ENCODE data around the gene PDCL2.

Gene PDCL2

GRCh38 chr4:55538531-55538930 is 53.5 kb downstream of the PDCL2 start:
- no peak for DNase-seq (ENCODE audit: low spot score)

DNA sequence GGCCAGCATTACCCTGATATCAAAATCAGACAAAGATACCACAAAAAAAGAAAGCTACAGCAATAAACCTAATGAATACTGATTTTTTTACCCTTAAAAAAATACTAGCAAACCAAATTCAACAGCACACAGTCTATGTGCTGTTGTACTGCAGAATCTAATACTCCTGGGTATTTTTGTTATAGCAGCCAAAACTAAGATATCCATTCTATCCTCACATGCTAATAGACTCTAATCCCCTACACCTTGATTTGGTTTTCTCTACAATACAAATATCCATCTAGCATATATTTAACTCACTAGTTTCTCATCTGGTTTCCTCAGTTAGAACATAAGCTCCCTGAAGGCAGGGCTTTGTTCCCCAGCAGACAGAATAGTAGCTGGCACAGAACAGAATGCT is 57.7 kb downstream of the PDCL2 start:
- DNase-seq (ENCODE audit: low spot score), result no peak

GRCh38 chr4:55530691-55531090 is 61.4 kb downstream of the PDCL2 start:
- DNase-seq (ENCODE audit: low spot score), result no peak

DNA sequence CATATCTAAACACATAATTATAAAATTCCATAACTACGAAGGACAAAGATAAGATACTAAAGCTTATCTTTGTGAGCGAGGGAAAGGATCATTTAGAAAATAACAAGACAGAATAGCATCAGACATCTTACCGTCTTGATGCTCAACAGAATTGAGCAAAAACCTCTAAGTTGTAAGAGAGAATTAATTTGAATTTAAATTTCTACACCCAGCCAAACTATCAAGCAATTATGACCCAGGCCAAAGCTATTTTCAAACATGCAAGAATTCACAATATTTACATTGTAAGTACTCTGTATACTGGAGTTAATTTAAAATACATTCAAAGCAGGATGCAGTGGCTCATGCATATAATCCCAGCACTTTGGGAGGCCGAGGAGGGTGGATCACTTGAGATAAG is 61.9 kb downstream of the PDCL2 start:
- no peak for DNase-seq (ENCODE audit: low spot score)

GRCh38 chr4:55528491-55528890 is 63.6 kb downstream of the PDCL2 start:
- DNase-seq (ENCODE audit: low spot score), result no peak

- DNase-seq (ENCODE audit: low spot score), result no peak
These were observed 67.0 kb downstream of the PDCL2 start for GRCh38 chr4:55524844-55525571.

DNA sequence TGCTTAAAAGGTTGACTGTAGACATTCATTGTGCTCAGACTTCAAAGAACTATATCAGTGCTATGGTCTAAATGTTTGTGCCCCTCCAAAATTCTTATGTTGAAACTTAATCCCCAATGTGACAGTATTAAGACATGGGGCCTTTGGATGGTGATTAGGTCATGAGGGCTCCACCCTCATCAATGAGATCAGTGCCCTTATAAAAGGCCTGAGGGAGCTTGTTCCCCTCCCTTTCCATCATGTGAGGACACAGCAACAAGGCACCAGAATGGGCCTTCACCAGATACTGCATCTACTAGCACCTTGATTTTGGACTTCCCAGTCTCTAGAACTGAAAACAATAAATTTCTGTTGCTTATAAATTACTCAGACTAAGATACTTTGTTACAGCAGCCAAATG is 73.6 kb downstream of the PDCL2 start:
- no peak for DNase-seq (ENCODE audit: low spot score)

DNA sequence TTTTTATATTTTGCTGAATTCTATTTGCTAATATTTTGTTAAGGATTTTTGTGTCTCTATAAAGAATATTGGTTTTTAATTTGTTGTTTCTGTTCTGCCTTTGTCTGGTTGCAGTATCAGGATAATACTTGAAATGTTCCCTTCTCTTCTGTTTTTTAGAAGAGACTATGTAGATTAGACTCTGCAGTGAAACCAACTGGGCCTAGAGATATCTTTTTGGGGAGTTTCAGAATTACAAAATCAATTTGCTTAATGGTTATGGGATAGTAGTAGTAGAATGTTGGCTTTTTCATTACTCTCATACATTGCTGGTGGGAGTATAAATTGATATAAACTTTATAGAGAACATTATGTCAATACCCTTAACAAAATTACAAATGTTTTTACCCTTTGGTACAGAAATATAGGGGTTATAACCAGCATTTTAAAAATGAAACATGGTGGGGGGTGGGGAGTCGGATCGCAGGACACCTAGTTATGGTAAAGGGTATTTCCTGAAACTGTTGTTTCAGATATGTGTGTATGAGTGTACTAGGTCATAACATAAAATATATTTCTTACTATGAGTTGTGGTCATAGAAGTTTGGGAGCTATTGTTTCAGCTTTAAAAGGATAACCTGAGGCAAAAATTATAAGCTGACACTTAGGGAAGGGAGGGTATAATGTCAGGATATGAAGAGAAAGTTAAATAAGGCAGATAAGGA is 74.4 kb downstream of the PDCL2 start:
- no peak for DNase-seq (ENCODE audit: low spot score)

DNA sequence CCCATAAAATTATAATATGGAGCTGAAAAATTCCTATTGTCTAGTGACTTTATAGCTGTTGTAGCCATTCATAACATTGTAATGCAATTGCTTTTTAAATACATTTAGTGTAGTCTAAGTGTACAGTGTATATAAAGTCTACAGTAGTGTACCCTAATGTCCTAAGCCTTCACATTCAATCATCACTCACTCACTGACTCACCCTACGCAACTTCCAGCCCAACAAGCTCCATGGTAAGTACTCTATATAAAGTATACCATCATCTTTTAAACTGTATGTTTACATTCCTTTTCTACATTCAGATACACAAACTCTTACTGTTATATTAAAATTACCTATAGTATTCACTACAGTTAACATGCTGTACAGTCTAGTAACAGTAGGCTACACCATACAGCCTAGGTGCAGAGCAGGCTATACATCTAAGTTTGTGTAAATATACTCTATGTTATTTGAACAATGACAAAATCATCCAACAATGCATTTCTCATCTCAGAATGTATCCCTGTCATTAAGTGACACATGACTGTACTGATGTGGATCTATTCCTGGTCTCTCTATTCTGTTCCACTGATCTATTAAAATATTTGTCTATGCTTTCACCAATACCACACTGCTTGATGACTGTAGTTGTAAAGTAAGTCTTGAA is 79.0 kb downstream of the PDCL2 start:
- no peak for DNase-seq (ENCODE audit: low spot score)

GRCh38 chr4:55512077-55512476 is 80.0 kb downstream of the PDCL2 start:
- DNase-seq (ENCODE audit: low spot score), result no peak

- no peak for DNase-seq (ENCODE audit: low spot score)
These were observed 81.4 kb downstream of the PDCL2 start for GRCh38 chr4:55510685-55511084.

GRCh38 chr4:55509266-55509665 is 82.8 kb downstream of the PDCL2 start:
- no peak for DNase-seq (ENCODE audit: low spot score)

DNA sequence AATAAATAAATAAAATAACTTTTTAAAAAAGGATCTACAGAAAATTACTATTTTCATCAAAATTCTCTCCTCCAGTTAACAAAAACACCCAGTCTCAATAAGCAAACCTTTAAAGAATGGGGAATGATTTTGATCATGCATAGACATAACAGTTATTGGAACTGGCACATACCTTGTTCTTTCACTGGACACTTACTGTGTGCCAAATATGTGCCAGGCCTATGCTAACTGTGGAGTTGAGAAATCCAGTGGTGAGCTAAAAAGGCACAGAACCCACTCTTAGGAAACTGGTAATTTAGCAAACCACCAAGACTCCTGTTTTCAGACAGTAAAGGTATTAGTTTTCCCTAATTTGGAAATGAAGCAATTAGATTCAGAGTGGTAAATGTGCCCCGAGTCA is 84.4 kb downstream of the PDCL2 start:
- DNase-seq (ENCODE audit: low spot score), result no peak
